PFSK-1 (cell line): ENCODE data around the gene MARVELD3.

Source experiments
- POLR2AphosphoS5 ChIP-seq: IDR thresholded peaks from 2 replicates; pipeline ENCODE4 v1.6.1; 2012; ENCODE audit warnings: low read depth, mild to moderate bottlenecking, control low read depth, low read length, moderate library complexity
- SIN3A ChIP-seq: IDR thresholded peaks from 2 replicates; pipeline ENCODE4 v1.6.1; 2012; ENCODE audit warnings: mild to moderate bottlenecking, low read length, moderate library complexity, borderline replicate concordance; ENCODE audit not compliant: insufficient read depth

GRCh38 chr16:71681360-71681759 is 55.4 kb downstream of the MARVELD3 start:
- TF ChIP-seq SIN3A, result no peak
- no peak for TF ChIP-seq POLR2AphosphoS5
